Measurements from ENCODE around the gene SLC6A11. TPM values are rescaled to one million over a fixed set of nuclear protein-coding genes. Genes with fewer than 3 reads are reported as not detected.

The SLC6A11 gene
- total and polyA plus RNA-seq, 10 donors = 0.03 to 2.7 (median 0.41) TPM; not detected in 2

DNA sequence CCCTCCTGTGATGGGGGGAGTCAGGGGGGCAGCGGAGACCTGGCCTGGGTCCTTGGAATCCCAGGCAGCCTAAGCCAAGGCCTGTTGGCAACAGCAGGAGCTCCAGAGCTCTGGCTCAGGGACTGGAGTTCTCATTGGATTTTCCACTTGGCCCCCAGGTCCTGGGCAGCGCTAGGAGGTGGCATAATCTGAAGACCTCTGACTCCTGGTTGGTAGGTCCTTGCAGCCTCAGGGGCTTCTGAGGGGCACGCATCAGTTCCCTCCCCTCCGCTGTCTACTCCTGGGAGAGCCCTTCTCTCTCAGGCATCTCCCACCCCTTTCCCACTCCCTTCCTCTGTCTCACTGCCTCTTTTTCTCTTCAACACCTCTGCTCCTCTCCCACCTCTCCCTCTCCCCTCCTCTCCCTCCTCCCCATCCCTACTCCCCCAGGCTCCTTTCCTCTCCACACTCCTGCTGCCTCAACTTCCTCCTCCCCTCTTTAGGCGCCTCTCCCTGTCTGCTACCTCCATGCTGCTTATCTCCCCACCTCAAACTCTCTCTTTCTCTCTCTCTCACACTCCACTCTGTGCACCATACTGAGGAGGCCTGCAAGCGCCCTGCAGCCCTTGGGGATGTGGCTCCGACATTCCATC lies 135.4 kb downstream of the SLC6A11 start:
- Histone ChIP-seq H3K27ac (no peak overlapping the region), H3K4me3 (no peak overlapping the region), H3K36me3 (no peaks in the 10 kb centered on the region), H3K9me3 (no peaks in the 10 kb centered on the region), H3K4me1 (no peaks in the 10 kb centered on the region), H3K27me3 (replicated peaks in 1 of 7) (peaks cover 0 to 43% (median 0%) of the 10 kb centered on the region in 7 donors)
- 72 to 84% (median 77%) methylated on average over 7 of the region's 7 CpGs for WGBS, 5 donors
- DNase-seq = no peak
- TF ChIP-seq POLR2AphosphoS5 (IDR thresholded peaks at IDR 0.05) (no peak), POLR2A (IDR thresholded peaks at IDR 0.05) (no peak)
- TF ChIP-seq, protein P1, sequence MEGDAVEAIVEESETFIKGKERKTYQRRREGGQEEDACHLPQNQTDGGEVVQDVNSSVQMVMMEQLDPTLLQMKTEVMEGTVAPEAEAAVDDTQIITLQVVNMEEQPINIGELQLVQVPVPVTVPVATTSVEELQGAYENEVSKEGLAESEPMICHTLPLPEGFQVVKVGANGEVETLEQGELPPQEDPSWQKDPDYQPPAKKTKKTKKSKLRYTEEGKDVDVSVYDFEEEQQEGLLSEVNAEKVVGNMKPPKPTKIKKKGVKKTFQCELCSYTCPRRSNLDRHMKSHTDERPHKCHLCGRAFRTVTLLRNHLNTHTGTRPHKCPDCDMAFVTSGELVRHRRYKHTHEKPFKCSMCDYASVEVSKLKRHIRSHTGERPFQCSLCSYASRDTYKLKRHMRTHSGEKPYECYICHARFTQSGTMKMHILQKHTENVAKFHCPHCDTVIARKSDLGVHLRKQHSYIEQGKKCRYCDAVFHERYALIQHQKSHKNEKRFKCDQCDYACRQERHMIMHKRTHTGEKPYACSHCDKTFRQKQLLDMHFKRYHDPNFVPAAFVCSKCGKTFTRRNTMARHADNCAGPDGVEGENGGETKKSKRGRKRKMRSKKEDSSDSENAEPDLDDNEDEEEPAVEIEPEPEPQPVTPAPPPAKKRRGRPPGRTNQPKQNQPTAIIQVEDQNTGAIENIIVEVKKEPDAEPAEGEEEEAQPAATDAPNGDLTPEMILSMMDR (IDR thresholded peaks at IDR 0.05 in 8 of 11, conservative IDR thresholded peaks at IDR 0.05 in 3 of 11) = no peak
- intact Hi-C loops (cut with DNase I; ENCODE audit: low total_unique reads) = no loop called here

DNA sequence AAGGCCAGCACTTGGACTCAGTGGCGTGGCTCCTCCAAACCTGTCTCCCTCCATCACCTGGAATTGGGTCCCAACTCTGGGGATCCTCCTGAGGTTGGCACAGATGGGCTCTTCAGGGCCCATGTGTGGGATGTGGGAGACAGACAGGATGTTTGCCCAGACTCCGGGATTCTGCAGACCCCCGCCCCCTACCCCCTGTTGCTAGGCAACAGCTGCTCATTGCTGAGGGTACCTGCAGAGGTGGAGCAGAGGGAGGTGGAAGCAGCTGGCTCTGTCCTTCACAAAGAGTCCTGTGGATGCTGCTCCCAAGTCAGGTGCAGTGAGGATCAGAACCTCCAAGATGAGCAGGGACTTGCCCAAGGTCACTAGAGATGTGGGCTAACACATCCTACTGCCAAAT lies 136.5 kb downstream of the SLC6A11 start:
- no peak for DNase-seq
- intact Hi-C loops (cut with DNase I; ENCODE audit: low total_unique reads) = no loop called here
- H3K36me3 ChIP-seq = no peaks in the 10 kb centered on the region
- peaks cover 0 to 42% (median 0%) of the 10 kb centered on the region in 7 donors for H3K27me3 ChIP-seq (replicated peaks in 1 of 7)
- H3K4me1 ChIP-seq = peaks cover 0 to 4% (median 0%) of the 10 kb centered on the region in 6 donors
- TF ChIP-seq POLR2A (IDR thresholded peaks at IDR 0.05) (no peak), POLR2AphosphoS5 (IDR thresholded peaks at IDR 0.05) (no peak)
- TF ChIP-seq, protein P1 (IDR thresholded peaks at IDR 0.05 in 8 of 11, conservative IDR thresholded peaks at IDR 0.05 in 3 of 11) = no peak
- WGBS, 5 donors = 57 to 66% (median 59%) methylated on average over 1 to 3 of the region's 3 CpGs; no CpG with 5 or more reads in 1 of the 5 donors
- no peak overlapping the region for H3K27ac ChIP-seq
- H3K9me3 ChIP-seq = no peaks in the 10 kb centered on the region
- H3K4me3 ChIP-seq = no peak overlapping the region

DNA sequence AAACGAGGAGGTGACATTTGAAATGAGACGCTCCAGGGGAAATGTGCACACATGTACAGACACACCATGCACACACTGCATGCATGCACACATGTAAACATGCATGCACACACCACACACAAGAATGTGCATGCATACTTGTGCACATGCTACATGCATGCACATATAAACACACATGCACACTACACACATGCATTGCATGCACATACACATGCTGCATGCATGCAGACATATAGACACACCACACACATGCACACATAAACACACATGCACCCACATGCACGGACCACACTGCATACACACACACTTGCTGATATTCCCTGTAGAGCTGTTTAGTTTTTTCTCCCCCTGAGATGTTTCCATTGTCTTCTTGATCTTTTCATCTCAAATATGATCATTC lies 138.7 kb downstream of the SLC6A11 start:
- TF ChIP-seq, protein P1 (IDR thresholded peaks at IDR 0.05 in 8 of 11, conservative IDR thresholded peaks at IDR 0.05 in 3 of 11) = no peak
- TF ChIP-seq POLR2AphosphoS5 (IDR thresholded peaks at IDR 0.05) (no peak), POLR2A (IDR thresholded peaks at IDR 0.05) (no peak)
- intact Hi-C loops (cut with DNase I; ENCODE audit: low total_unique reads) = no loop called here
- DNase-seq = no peak

DNA sequence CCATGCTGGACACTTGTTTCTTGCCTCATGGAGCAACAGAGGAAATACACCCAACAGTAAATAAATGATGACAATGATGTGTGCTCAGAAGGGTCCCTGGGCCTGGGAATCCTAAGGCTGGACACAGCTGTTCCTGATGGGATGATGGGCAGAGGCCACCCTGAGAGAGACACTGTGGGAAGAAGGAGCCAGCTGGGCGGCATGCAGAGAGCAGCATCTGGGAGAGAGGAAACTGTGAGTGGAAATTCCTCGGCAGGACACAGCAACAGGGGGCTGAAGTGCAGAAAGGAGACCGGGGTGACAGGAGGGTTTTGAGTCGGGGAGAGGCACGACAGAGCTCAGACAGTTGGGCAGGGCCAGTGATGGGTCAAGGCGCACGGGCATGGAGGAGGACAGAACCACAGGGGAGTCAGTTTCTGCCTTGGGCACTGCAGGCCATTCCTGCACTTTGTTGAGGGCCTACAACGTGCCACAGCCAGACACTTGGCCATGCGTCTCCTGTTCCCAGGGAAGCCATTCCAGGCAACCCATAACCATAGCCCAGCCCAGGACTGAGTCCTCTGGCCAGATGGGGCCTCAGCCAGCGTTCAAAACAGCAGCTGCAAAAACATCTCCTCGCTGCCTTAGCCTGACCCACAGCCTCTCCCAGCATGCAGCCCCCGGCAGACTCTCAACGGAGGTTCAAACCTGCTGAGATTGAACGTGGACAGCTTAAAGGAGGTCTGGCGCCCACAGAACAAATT lies 139.9 kb downstream of the SLC6A11 start:
- TF ChIP-seq POLR2AphosphoS5 (IDR thresholded peaks at IDR 0.05) = no peak
- TF ChIP-seq, protein P1 (IDR thresholded peaks at IDR 0.05 in 8 of 11, conservative IDR thresholded peaks at IDR 0.05 in 3 of 11) = no peak
- Histone ChIP-seq H3K27ac (no peak overlapping the region), H3K4me3 (no peak overlapping the region), H3K9me3 (no peaks in the 10 kb centered on the region), H3K36me3 (no peaks in the 10 kb centered on the region), H3K27me3 (replicated peaks in 1 of 7) (peaks cover 0 to 28% (median 0%) of the 10 kb centered on the region in 7 donors), H3K4me1 (peaks cover 0 to 8% (median 0%) of the 10 kb centered on the region in 6 donors)
- DNase-seq = no peak
- 59 to 85% (median 76%) methylated on average over 15 of the region's 15 CpGs for WGBS, 5 donors
- intact Hi-C loops (cut with DNase I; ENCODE audit: low total_unique reads) = no loop called here

More for the DNA sequence above, 138.7 kb downstream of the SLC6A11 start:
- peaks cover 0 to 8% (median 0%) of the 10 kb centered on the region in 6 donors for H3K4me1 ChIP-seq
- 69 to 81% (median 70%) methylated on average over 3 of the region's 3 CpGs for WGBS, 5 donors
- peaks cover 0 to 23% (median 0%) of the 10 kb centered on the region in 7 donors for H3K27me3 ChIP-seq (replicated peaks in 1 of 7)
- no peaks in the 10 kb centered on the region for H3K36me3 ChIP-seq
- H3K4me3 ChIP-seq = no peak overlapping the region
- no peaks in the 10 kb centered on the region for H3K9me3 ChIP-seq
- H3K27ac ChIP-seq = no peak overlapping the region
